HepG2 (cell line): Measurements from ENCODE around the gene MT4. TPM values are rescaled to one million over a fixed set of nuclear protein-coding genes. Genes with fewer than 3 reads are reported as not detected.

Experiments used
- AHDC1 ChIP-seq: sonication (generic); formaldehyde crosslinking; IDR thresholded peaks from 2 replicates; pipeline ENCODE4 v1.5.1; 2020; ENCODE audit warnings: mild to moderate bottlenecking, missing genetic modification reagents, borderline replicate concordance
- ATM ChIP-seq: fragments of 450-650 bp; IDR thresholded peaks from 2 replicates; pipeline ENCODE4 v1.7.1; 2017; ENCODE audit warnings: mild to moderate bottlenecking, borderline replicate concordance
- CBFB ChIP-seq: sonication (generic); formaldehyde crosslinking; IDR thresholded peaks from 2 replicates; pipeline ENCODE4 v1.4.0; 2020; ENCODE audit warnings: missing genetic modification reagents
- DMAP1 ChIP-seq: IDR thresholded peaks from 2 replicates; pipeline ENCODE4 v1.6.1; 2016
- HMGA1 ChIP-seq: sonication (generic); formaldehyde crosslinking; conservative IDR thresholded peaks from 2 replicates; pipeline ENCODE4 v1.4.0; 2020; ENCODE audit warnings: missing genetic modification reagents
- MBNL3 ChIP-seq: fragments of 250-450 bp; sonication (Bioruptor Pico); conservative IDR thresholded peaks from 2 replicates; pipeline ENCODE4 v1.8.0; 2022; ENCODE audit warnings: mild to moderate bottlenecking, inconsistent platforms
- NFKBIZ ChIP-seq: IDR thresholded peaks from 2 replicates; pipeline ENCODE4 v1.6.1; 2018; ENCODE audit warnings: missing genetic modification reagents, missing compliant biosample characterization
- NR2C2 ChIP-seq: sonication (generic); formaldehyde crosslinking; IDR thresholded peaks from 2 replicates; pipeline ENCODE4 v1.4.0; 2020; ENCODE audit warnings: missing genetic modification reagents, mild to moderate bottlenecking, moderate library complexity, borderline replicate concordance
- PCBP2 ChIP-seq: fragments of 200-400 bp; formaldehyde crosslinking; optimal IDR thresholded peaks from 2 replicates; pipeline ENCODE3; 2018; ENCODE audit warnings: low read length, low read depth; ENCODE audit not compliant: poor library complexity, severe bottlenecking
- SP5 ChIP-seq: IDR thresholded peaks from 2 replicates; pipeline ENCODE4 v1.6.1; 2016; ENCODE audit warnings: low read depth, borderline replicate concordance
- ZIK1 ChIP-seq: sonication (generic); formaldehyde crosslinking; IDR thresholded peaks from 2 replicates; pipeline ENCODE4 v1.5.0; 2020; ENCODE audit warnings: mild to moderate bottlenecking, low read depth, missing genetic modification reagents, borderline replicate concordance
- ZNF605 ChIP-seq: sonication (generic); formaldehyde crosslinking; IDR thresholded peaks from 2 replicates; pipeline ENCODE4 v1.8.0; 2022; ENCODE audit warnings: mild to moderate bottlenecking, missing genetic modification reagents
- ZNF761 ChIP-seq: sonication (generic); formaldehyde crosslinking; conservative IDR thresholded peaks from 2 replicates; pipeline ENCODE4 v1.4.0; 2020; ENCODE audit warnings: mild to moderate bottlenecking, missing genetic modification reagents
- ZNF83 ChIP-seq: sonication (generic); formaldehyde crosslinking; IDR thresholded peaks from 2 replicates; pipeline ENCODE4 v1.4.0; 2020; ENCODE audit warnings: missing genetic modification reagents, mild to moderate bottlenecking, borderline replicate concordance
- polyA plus RNA-seq, 8 experiments: library from polyadenylated mRNA; depleted of rRNA in 3 of 8; stranded (reverse) in 7 of 8; unstranded in 1 of 8; fragments of >200 nt; fragmentation: Illumina TruSeq in 4 of 8; extraction: Trizol in 4 of 8; gene quantifications; 2 replicates each; pipeline versions ENCODE4 v1.2.1 to v1.2.3, GENCODE V29; 2011 to 2016; ENCODE audit warnings: low read depth in 4 of 8, missing spikeins in 1 of 8, mixed read lengths in 1 of 8; ENCODE audit not compliant: insufficient read depth in 1 of 8
- total RNA-seq, 5 experiments: library from RNA; depleted of rRNA; stranded (reverse); fragments of >200 nt; fragmentation: Illumina TruSeq; extraction: Trizol; gene quantifications; 2 replicates each; pipeline ENCODE4 v1.2.3, GENCODE V29; 2016; ENCODE audit warnings: low read depth in 1 of 5
- TF ChIP-seq, protein P1 (sequence below): sonication (generic); formaldehyde crosslinking; conservative IDR thresholded peaks from 2 replicates; pipeline ENCODE4 v1.8.0; 2022; ENCODE audit warnings: low read depth, missing genetic modification reagents
- TF ChIP-seq, protein P2 (sequence below): IDR thresholded peaks from 2 replicates; pipeline ENCODE4 v1.6.1; 2016; ENCODE audit warnings: mild to moderate bottlenecking, missing biosample characterization, missing genetic modification reagents
- TF ChIP-seq, protein P3 (sequence below): sonication (generic); formaldehyde crosslinking; IDR thresholded peaks from 2 replicates; pipeline ENCODE4 v1.5.0; 2020; ENCODE audit warnings: mild to moderate bottlenecking, missing genetic modification reagents

MT4 gene
- total and polyA plus RNA-seq, 2 of the 13 experiments (the other 11 are each of a cell fraction or from before 2014, with no cell fraction given): not detected

DNA sequence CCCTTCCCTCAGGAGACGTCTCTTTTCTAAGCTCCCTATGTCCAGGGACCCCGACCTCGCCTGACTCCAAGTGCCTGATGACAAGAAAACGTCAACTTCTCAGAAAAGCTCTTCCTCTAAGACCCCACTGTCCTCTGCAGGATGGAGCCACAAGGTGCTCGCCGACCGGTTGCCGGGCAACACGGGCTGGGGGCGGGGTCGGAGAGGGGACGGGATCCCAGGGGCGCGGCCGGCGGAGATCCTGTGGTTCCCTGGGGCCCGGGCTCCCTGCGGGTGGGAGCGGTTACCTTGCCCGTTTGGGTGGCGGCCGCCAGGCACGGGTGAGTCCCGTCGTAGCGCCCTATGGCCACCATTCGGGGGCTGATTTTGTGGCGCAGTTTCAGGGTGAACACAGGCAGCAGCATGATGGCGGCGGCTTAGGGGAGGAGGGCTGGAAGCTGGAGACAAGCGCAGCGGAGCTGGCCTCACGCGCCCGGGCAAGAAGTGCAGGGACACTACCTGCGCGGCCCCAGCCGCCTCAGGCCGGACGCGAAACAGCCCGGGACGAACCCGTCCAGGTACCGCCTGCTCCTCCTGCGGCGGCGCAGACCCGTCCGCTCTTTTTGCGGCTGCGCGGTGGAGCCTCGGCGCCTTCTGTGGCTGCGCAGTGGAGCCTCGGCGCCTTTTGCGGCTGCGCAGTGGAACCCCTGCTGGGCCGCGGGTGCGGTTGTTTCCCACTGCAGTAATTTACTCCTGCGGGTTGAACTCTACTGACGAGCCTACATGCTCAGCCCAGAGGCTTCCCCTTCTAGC is 45.2 kb upstream of the MT4 start, which contains the start of gene BBS2 (continued):
- TF ChIP-seq PCBP2 (no peak), ATM (no peak), ZIK1 (CRISPR knock-in tag) (peak; percentile 91), AHDC1 (CRISPR knock-in tag) (peak; percentile 82), ZNF605 (CRISPR knock-in tag) (peak; percentile 88; the same call in 1 of the 2 replicates), SP5 (CRISPR knock-in tag) (peak; percentile 62; the same call in 1 of the 2 replicates), NFKBIZ (CRISPR knock-in tag) (no peak), CBFB (CRISPR knock-in tag) (peak; percentile 86), DMAP1 (CRISPR knock-in tag) (peak; percentile 88), ZNF83 (CRISPR knock-in tag) (0 out of 2 replicates have a peak, but pooled peaks have one; percentile 76), HMGA1 (CRISPR knock-in tag) (no peak), ZNF761 (0 out of 2 replicates have a peak, but pooled peaks have one; percentile 34), NR2C2 (CRISPR knock-in tag) (no peak; the same call in 1 of the 2 replicates), MBNL3 (CRISPR knock-in tag) (no peak)
- TF ChIP-seq, protein P1, sequence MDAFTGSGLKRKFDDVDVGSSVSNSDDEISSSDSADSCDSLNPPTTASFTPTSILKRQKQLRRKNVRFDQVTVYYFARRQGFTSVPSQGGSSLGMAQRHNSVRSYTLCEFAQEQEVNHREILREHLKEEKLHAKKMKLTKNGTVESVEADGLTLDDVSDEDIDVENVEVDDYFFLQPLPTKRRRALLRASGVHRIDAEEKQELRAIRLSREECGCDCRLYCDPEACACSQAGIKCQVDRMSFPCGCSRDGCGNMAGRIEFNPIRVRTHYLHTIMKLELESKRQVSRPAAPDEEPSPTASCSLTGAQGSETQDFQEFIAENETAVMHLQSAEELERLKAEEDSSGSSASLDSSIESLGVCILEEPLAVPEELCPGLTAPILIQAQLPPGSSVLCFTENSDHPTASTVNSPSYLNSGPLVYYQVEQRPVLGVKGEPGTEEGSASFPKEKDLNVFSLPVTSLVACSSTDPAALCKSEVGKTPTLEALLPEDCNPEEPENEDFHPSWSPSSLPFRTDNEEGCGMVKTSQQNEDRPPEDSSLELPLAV (CRISPR knock-in tag): no peak
- TF ChIP-seq, protein P2, sequence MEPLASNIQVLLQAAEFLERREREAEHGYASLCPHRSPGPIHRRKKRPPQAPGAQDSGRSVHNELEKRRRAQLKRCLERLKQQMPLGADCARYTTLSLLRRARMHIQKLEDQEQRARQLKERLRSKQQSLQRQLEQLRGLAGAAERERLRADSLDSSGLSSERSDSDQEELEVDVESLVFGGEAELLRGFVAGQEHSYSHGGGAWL (CRISPR knock-in tag): peak; percentile 85
- TF ChIP-seq, protein P3, sequence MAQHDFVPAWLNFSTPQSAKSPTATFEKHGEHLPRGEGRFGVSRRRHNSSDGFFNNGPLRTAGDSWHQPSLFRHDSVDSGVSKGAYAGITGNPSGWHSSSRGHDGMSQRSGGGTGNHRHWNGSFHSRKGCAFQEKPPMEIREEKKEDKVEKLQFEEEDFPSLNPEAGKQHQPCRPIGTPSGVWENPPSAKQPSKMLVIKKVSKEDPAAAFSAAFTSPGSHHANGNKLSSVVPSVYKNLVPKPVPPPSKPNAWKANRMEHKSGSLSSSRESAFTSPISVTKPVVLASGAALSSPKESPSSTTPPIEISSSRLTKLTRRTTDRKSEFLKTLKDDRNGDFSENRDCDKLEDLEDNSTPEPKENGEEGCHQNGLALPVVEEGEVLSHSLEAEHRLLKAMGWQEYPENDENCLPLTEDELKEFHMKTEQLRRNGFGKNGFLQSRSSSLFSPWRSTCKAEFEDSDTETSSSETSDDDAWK: no peak
